NCI-H1105 (cell line): ENCODE data around the gene FBXO21.
"Not testable (repeated sequence)": the region's sequence is repeated elsewhere in the genome, so short reads cannot be mapped to it uniquely, and the experiment has no call there.

Experiments
- DNase-seq: peaks from one replicate; lab custom pipeline; 2025; lab: John Stamatoyannopoulos, UW

The FBXO21 gene

GRCh38 chr12:117104003-117104402 lies 86.3 kb downstream of the FBXO21 start:
- DNase-seq, result not testable (repeated sequence)

DNA sequence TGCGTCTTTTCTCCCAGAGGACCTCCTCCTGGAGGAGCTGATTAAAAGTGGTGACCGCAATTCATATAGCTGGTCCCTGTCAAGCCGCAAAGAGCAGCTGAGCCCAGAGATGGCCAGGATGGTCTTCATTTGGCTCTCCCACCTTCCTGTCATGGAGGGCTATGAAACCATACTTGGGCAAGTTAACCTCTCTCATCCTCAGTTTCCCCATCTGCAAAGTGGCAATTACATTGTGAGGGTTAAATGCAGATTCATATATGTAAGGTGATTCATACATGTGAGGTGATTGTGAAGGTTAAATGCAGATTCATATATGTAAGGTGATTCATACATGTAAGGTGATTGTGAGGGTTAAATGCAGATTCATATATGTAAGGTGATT lies 87.5 kb downstream of the FBXO21 start:
- DNase-seq, result no peak

DNA sequence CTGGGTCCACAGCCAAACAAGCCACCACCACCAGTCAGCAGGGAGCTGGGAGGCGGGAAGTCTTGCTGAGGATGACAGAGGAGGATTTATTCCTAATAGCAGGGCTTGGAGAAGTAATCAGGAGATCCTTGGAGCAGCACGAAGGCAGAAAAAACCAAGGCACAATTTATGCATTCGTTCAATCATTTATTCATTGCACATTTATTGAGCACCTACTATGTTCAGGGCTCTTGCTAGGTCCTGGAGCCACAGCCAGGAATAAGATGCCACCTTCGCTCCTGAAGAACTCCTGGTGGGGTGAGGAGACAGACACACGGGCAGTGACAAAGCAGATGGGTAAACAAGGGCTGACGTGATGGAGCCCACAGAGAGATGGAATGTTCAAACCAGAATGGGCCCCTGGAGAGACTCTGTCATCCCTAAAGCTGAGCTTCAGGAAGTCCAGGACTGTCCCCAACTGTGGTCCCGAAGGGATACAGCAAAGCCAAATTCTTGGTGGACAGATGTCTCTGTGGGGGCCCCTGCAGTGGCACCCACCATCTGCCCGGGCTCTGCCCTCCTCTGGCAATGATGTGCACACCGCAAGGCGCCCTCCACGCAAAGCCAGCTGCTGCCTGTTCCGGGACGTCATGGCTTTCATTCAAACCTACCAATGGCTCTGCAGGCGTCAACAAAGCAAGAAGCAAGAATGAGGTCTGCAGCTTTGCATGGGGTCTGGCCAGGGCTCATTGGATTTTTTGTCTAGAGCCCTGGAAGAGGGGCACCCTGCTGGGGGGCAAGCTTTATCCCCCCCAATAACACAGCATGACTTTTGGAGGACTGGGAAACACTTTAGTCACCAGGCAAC lies 88.1 kb downstream of the FBXO21 start:
- DNase-seq, result no peak

- no peak for DNase-seq
Measured at GRCh38 chr12:117100851-117101673, 89.2 kb downstream of the FBXO21 start.

- no peak for DNase-seq
Measured at GRCh38 chr12:117100251-117100650, 90.0 kb downstream of the FBXO21 start.

DNA sequence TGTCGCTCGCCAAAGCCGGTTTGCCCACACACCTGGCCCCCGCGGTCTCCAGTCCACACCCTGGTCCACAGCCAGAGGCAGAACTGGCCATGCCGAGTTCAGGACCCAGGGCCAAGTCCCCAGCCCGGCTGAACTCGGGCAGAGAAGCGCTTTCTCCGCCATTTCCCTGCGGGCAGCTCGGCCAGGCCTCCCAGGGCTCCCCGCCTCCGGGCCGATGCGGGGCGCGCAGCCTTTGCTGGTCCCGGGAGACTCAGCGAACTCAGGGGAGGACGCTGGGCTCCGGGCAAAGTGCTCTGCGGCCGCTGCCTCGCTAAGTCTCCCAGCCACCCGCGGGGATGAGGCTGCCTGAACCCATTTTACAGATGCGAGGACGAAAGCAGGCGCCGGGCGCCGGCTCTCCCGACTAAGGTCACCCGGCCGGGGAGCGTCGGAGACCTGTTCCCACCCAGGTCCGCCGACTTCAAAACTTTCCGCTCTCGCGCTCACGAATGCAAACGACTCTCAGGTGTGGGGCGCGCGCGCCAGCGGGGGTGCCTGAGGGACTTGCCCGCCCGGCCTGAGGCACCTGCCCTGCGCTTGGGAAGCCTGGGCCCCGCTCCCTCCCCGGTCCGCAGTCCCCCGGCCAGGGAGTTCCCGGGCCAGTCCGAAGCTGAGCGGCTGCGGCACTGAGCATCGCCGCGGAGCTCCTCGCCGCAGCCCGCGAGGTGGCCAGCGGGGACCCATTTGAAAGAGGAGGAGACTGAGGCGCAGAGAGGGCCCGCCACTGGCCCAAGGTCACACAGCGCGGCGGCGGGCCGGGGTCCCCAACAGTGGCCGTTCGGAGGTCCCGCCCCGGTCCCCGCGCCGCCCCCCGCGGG lies 91.7 kb downstream of the FBXO21 start:
- no peak for DNase-seq

DNA sequence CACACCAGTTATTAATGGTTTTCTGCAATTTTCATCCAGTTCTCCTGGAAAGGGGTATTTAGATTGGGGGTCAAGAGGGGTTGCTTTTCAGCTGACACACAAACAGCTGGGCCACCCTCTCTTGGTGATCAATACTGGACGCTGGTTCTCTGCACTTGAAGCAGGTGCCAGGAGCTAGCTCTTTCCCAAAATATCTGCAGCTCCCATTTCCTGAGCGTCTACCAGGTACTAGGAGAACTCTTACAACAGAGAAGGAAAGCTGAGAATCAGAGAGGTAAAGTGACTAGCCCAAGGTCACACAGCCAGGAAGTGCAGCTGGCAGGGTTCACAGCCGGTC lies 92.3 kb downstream of the FBXO21 start:
- DNase-seq, result no peak

DNA sequence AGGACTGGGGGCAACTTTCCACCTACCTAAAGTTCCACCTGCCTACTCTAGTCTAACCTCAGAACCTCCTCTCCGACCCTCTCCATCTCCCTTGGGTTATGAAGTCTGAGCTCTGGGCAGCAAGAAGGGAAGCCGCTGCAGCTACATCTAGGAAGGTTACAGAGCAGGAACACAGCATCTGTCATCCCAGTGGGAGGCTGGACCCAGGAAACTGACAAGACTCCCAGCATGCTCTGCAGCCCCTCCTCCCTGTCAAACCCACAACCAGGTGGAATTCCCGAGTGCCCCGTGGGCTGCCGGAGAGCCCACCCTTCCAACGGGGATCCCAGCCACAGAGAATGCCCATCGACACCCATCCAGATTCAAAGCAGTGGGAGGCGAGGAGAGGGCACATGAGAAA lies 93.1 kb downstream of the FBXO21 start:
- no peak for DNase-seq

- DNase-seq, result no peak
Measured at GRCh38 chr12:117096501-117097042, 93.7 kb downstream of the FBXO21 start.

GRCh38 chr12:117095191-117095590 lies 95.1 kb downstream of the FBXO21 start:
- DNase-seq, result not testable (repeated sequence)

DNA sequence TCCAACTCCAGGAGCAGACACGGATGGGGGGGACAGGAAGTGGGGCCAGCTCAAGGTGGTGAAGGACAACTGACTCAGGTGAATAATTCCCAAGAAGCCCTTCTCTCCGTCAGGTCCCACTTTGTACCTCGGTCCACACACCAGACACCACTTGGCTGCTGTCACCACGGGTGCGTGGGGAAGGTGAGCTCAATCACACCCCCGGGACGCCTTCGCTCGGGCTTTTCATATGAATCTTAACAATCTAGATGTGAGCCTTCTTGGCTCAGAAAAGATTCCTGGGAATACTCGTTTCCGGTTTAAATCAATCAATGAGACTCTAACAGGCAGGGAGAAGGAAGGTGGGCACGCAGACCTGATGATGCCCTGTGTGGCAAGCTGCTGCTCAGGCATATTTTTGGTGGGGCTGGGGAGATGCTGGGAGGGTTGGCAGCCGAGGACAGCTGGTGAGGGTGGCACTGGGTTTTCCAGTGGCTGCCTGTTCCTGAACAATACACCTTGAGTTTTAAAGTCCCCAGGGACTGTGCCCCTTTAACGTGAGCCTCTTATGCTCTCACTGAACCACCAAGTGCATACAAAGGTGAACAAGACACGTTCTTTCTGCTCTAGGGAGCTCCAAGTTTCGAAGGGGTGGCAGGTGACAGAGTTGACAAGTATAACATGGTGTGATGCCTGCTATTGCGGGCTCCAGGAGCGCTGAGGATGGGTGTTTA lies 96.2 kb downstream of the FBXO21 start:
- peak; percentile 27 for DNase-seq

- no peak for DNase-seq
Measured at GRCh38 chr12:117093431-117093830, 96.8 kb downstream of the FBXO21 start.

DNA sequence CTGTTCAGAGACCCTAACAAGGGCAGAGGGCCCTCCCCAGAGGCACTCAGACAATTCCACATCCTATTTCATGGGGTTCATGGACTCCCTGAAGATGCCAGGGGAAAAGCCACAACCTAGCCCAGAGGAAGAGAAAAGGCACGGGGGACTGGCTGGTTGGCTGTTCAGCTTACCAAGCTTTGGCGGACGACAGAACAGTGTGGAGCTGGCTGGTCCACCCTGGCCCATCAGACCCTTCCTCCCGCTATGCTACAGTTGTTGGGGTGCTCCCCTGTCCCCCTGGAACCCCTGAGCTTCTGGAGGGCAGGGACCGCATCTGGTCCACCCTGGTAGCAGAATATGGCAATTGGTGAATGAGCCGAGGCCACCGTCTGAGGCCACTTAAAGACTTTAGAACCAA lies 97.4 kb downstream of the FBXO21 start:
- DNase-seq, result no peak

DNA sequence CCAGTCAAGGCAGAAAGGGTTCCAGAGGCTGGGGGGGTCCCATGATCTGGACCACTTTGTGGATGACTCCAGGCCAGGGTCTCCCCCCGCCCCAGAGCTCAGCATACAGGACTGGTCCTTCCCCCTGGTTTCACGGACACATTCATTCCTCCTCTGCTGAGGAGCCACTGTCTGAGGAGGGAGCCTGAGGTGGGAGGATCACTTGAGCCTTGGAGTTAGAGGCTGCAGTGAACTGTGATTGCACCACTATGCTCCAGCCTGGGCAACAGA lies 97.8 kb downstream of the FBXO21 start:
- DNase-seq, result no peak
